CD4-positive, alpha-beta T cell treated with Interleukin-12 subunit alpha and Interleukin-12 subunit beta, for 1 hour (primary cell): ENCODE measurements around the gene ERC2.

Experiments used
- DNase-seq: peaks from one replicate; pipeline ENCODE4 v3.0.0-alpha.2; 2020

The ERC2 gene

DNA sequence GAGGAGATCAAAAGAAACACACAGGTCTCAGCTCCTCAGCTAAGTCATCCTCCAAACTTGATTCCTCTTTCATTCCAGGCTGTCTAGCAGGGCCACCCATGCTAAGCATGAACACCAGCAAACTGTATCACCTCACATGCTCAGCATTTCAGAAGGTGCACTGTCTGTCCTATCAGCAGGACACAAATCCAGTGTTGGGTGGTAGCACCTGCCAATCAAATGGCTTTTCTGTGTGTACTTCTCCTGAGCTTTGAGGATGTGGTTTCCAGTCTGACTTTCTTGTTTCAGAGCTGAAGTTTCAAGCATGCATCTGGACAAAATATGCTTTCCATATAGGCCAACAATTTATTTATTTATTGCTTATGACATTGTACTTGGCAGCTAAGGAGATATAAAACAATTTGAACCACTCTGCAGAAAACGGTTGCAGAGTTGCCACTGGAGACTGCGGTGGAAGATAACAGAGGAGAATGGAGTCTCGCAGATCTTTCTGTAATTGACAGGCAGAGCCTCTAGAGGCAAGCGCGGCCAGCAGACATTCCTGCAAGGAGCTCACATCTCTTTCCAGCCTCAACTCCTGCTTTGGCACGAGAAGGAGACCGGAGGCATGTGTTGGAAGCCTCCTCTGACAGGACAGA is 814.0 kb downstream of the ERC2 start:
- DNase-seq = no peak

DNA sequence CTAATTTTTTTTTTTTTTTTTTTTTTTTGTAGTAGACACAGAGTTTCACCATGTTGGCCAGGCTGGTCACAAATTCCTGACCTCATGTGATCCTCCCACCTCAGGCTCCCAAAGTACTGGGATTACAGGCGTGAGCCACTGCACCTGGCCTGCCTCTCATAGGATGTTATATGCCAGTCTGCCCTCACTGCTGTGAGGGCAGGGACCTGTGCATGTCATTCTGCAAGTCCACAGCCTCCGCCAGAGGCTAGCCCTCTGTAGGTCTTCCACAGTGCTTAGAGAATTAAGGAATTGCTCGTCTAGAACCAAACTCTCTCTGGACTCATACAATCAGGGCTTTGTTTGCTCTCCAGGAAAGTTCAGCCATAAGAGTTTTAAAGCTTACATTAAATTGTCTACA is 817.3 kb downstream of the ERC2 start:
- DNase-seq = no peak

DNA sequence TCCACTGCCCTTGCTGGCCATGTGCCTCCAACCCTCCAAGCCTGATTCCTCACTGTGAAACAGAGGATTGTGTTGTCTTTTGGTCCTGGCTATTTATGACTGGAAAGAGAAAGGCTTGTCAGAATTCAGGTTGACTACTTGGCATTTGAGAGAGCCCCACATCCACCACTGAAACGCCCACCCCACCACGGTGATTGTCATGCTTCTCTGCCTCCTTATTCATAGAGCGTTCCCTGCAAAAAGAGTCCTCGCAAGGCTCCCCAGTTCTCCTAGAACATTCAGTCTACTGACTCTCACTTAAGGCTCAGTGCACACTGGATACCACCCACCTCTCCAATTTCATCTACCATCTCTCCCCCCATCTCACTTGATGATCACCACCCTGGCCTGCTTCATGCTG is 818.3 kb downstream of the ERC2 start:
- DNase-seq = no peak

DNA sequence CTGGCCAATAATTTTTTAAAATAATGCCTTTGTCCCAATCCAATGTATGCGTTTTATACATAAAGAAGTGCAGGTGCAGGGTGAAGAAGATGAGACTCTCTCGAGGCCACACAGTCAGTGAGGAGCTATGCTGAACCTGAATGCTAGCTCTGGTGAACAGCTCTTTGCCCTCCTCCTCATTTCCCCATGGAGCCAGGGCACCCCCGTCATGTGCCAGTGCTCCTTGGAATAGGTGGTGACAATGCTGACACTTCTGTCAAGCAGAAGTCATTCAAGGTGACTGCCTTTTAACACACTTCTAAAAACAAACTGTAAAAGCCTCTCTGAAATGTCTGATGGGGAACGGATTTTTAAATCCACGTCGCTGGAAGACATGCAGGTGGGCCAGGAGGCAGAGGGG is 818.7 kb downstream of the ERC2 start:
- DNase-seq = no peak

DNA sequence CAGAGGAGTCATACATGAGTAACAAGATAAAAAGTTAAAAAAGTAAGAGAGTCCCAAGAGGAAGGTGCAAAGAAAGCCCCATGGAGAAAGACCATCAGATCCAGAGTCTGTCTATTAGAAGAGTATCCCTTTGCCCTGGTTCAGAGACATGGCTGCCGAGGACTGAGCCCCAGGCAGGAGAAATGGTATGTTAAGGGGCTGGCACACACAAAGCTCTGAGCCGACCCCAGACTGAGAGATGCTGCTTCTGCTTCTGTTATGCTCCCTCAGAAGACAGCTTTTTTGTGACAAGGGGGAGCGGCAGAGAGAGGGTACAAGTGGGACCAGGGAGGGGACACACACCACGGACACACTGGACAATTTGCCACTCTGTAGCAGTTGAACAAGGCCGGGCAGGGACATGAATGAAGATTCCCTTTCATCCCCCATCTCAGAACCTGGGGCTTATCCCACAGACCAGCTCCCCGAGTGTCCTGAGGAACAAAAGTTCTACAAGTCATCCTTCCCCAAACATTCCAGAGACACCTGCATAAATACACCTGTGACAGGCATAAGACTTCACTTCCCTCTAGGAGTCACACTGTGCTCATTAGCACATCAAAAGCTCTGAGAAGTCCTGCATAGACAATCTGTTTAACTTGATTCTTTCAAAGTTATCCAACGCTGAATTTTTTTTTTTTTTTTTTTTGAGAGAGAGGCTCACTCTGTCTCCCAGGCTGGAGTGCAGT is 819.5 kb downstream of the ERC2 start:
- DNase-seq = no peak

DNA sequence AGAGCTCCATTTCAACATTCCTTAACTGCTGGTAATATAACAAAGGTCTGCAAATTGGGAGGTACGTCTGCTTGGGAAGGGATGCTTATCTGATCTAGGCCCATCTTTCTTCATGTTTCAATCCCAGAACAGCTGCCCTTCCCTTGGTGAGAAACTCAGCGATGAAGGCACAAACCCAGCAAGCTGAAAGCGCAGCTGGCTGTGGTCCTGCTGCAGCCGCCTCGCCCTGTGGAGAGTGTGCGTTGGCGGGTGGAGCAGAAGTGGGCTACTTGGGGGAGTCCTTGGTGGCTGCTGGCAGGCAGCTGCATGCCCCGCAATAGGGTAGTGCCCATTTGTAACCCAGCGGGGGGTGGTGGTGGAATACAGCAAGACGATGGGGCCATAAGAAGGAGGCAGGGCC is 820.6 kb downstream of the ERC2 start:
- no peak for DNase-seq

DNA sequence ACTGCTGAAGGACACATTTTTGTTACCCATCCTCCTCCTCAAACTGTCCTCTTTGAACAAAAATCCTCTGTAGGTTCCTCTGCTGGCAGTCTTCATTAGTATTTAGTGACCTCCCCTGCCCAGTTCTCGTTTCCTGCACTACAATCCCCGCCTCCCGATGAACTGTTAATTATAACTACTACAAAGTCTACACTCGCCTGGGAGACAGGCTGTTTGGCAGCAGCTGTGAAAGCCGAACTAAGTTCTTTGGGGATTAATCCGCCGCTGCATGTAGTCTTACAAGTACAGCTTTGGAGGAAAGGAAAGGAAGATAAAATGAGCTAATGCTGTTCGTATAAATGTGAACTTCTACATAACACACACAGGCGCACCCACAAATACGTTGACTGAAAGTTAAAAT is 821.2 kb downstream of the ERC2 start:
- DNase-seq = no peak

DNA sequence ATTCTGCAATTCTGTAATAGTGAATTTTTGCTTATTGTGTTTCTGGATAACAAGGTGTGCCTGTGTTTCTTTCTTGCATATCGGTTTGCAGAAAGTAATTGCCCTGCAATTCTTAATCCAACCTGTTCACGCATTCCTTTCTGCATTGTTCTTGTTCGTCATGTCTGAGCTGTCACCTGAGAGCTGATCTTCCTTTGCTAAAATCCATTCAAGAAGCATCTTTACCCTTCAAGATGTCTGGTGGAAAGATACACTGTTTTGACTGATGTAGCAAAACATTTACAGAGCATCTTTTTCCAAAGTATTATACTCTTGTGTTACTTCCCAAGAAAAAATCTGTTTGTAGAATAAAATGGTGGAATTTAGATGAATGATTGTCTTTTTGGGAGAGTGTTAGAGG is 822.1 kb downstream of the ERC2 start:
- no peak for DNase-seq

DNA sequence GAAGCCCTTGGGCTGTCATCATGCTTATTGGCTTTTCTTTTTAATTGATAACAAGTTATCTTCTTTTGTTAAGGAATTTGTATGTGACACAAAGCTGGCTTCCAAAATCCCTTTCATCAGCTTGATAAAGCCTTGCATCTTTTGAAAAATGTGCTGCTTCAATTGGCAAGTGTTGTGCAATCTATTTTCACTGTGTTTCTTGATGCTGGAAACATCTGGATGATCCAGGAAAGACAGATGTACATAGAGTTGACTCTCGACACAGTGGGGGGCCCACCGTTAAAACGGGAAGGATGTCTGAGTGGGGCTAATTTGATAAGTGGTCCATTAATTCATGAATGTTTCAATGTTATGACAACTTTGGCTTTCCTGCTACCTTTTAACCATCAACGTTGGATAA is 822.8 kb downstream of the ERC2 start:
- DNase-seq = no peak

DNA sequence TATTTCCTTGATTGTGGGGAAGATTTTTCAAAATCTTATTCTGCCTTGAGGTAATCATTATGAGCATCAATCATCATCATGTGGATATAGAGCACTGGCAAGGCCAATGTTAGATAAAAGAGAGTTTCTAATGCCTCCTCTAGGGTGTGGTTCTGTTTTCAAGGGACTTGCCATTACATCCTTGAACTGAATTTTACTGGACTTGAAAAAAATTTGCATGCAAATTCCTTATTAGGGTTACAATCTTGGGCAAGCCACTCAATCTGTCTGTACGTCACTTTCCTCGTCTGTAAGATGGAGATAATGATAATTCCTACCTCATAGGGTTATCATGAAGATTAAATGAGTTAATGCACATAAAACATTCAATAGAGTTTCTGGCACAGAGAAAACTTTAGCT is 825.0 kb downstream of the ERC2 start:
- DNase-seq = no peak

DNA sequence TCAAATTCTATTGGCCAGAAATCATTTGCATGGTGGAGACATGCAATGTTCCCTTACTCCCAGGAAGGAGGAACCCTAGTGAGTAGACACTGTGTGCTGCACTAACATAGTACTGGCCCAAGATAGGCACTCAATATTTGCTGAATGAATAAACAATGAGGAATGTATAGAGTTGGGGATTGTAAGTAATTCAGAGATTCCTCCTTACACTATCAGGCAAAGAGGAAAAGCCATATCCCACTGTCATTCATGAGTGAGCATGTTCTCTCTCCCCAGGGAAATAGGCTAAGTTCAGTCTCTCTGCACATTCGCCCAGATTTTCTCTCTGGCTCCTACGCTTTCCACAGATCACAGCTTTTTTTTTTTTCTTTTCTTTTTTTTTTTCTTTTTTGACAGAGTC is 826.3 kb downstream of the ERC2 start:
- no peak for DNase-seq

DNA sequence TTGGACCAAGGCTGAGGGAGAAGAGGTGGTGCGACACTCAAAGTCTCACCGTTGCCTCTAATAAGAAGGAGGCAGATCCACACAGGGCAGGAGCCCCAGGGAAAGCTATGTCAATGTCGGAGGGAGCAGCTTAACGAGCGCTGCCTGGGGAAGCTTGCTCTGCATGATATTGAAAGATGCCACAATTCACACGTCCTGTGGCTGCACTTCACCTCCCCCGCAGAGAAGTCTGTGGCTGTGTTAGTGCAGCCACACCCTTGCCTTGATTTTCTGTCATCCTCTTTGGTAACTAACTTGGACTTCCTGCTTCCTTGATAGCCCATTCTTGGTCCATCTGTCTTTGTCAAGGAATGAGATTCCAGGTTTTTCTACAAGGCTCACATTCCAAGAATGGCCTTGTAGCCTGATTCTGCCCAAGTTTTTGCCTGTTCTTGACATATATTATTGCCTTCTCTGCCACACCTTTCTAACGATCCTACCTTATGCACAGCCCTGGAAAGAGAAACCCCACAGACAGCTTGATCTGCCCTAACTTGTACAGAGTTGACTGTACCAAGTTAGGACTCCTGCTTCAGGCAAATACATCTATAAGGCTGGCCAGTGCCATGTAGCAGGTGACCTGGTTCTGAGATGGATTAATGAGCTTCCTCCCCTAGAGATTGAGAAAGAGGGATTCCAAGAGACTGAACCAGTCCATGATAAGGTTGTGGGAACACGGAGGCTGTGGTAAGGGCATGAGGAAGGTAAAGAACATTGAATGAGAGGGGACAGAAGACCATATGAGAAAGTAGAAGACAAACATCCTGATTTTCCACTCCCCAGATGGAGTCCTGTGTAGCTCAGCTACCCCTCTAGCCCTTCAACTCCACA is 828.1 kb downstream of the ERC2 start:
- DNase-seq = no peak

DNA sequence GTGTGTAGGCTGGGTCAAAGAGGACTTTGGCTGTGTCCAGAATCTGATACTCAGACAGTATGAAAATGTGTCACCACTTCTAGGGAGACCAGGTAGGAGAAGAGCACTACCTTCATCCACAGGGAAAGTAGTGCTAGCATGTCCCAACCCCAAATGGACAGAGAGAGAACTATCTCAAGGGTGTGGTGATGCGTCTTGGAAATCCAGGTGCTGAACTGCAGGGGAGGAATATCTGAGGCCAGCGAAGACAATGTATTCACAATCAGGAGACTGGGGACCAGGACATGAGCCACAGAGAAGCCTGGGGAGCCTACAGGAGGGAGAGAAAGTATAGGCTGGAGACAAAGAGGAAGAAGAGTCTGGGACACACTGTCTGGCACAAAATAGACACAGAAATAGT is 829.1 kb downstream of the ERC2 start:
- no peak for DNase-seq

DNA sequence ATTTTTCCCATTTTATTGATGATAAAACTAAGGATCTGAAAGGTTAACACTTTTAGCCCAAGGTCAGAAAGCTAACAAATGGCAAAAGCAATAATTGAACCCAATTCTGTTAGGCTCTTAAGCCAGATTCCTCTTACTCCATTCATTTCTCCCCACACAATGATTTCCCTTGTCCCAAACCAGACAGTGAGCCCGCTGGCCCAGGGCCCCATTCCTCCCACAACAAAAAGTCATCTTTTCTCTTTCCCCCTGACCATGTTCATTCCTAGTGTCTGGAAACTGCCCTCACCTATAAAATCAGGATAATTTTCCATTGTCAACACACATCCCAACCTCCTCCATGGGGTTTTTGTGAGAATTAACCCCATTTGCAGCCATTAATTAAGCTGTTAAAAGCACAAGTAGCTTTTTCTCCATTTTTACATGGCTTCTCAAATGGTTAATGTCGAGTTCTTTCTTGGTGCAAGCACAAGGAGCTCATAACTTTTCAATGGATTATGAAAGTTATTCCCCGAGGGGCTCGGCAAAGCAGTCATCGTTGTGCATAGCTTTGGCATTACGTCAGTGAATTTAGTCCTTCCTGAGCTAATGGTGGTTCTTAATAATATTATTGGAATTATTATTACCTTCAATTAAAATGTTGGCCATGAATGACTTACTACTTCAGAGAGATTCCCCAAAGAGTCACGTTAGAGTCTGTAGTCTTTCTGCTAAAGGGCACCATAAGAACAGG is 830.2 kb downstream of the ERC2 start:
- no peak for DNase-seq

DNA sequence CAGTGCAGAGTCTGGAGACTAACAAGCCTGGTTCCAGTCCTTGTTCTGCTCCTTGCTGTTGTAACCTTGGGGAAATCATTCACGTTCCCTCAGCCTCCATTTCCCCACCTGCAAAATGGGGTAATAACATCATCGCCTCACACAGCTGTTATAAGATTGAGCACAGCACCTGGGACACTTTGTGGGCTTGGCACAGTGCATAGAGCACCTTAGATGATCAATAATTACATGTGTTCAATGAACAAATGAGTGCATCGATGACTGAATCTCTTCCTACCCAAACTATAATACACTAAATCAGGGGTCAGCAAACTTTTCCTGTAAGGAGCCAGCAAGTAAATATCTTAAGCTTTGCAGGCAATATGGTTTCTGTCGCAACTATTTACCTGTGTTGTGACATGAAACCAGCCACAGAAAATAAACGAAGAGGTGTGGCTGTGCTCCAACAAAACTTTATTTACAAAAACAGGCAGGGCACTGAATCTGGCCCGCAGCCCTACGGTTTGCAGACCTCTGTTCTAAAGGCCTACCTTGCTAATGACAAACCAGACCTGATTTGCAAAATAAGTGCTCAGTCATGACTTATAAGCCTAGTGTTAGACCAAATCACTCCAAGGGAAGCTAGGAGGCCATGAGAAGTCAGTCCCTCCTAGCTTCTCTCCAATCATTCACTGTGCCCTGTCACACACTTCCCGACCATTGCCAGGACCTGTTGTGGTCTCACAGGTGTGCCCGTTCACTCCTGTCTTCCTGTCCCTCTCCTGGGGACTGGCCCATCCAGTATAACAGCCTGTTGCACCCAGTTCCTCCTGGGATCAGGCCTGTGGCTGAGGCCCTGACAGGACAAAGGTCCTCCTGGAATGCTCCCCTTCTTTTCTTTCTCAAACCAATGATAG is 831.7 kb downstream of the ERC2 start:
- DNase-seq = no peak

DNA sequence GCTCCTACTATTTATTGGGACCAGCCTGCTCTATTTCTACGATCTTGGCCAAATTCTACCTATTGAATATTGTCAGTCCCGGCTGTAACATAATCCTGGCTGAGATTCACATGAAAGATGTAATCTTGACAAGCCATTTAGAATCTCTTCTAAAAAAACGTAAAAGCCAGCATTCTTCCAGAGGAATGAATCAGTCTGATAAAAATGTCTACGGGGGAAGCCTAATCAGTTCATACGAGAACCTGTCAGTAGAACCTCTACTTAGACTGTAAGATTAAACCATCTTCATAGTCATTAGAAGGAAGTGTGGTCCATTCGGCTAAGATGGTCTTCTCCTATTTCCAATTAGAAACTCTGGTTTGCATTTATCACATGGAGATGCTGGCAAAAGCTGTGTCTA is 833.9 kb downstream of the ERC2 start:
- DNase-seq = no peak

DNA sequence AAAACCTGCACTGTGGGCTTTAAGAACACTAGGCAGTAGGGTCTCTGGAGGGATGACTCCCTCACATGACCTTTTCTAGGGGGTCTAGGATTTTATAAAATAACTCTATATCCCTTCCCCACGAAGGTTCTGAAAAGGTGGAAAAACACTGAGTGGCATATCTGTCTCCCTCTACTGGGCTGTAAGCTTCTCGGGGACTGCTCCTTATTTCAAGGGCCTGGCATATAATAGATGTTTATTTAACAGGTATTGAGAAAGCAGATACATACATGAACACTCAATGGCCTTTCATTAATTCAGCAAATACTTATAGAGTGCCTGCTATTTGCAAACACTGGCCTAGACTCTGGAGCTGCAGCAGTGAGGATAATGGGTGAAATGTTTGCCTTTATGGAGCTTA is 834.9 kb downstream of the ERC2 start:
- DNase-seq = no peak

DNA sequence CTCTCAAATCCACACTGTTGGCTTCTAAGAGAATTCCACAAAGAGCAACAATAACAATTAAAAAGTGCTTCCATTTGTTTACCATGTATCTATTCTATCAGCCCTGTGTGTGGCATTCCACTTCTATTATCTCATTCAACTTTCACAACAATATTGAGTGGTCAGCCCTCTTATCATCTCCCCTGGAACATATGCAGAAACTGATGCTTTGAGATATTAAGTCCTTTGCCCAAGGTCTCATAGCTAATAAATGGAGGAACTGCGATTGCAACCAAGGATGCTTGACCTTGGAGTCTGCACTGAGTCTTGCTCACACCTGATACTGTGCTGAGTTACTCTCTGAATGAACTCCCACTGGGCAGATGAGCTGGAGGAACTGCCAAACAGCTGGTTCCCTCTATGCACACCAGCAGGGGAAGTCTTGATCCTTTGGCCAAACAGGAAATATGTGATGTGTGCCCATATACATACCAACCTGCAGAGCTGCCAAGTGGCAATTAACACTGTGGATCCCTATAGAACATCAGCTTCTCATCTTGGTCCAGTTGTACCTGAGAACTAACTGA is 836.4 kb downstream of the ERC2 start:
- no peak for DNase-seq

DNA sequence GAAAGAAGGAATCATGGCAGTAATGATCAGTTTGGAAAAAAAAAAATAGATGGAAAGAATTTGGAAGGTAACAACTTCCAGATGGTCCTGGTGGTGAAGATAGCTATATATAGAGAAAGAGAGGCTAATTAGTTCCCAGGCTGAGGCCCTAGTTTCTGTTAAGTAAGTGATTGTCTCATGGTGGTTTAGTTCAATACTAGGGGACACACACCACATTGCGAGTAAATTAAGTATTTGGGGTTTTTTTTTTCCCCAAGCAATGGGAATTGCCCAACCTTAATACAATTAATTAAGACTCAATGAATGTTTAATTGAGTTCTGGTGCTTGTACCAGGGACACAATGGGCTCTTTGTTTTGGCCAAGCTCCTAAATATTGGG is 837.4 kb downstream of the ERC2 start:
- no peak for DNase-seq

DNA sequence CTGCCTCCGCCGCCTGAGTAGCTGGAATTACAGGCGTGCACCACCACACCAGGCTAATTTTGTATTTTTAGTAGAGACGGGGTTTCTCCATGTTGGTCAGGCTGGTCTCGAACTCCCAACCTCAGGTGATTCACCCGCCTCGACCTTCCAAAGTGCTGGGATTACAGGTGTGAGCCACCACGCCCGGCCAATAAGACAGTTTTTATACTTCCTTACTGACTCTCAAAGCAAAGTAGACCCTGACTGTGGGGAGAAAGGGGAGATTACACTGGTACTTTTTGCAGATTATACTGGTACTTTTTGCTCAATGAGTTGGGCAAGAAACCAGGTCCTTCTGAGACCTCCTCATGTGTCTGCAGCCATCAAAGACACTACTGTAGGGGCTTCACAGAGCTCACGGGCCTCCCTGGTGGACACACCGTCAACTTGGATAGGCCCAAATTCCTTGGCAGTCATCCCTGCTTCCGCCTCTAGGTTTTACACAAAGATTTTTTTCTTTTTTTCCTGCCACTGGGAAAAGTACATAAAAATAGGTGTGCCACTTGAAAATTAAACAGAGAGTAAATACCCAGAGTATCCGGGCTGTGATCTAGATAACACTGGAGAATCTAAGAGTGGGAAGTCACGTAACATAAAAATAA is 837.9 kb downstream of the ERC2 start:
- DNase-seq = no peak

DNA sequence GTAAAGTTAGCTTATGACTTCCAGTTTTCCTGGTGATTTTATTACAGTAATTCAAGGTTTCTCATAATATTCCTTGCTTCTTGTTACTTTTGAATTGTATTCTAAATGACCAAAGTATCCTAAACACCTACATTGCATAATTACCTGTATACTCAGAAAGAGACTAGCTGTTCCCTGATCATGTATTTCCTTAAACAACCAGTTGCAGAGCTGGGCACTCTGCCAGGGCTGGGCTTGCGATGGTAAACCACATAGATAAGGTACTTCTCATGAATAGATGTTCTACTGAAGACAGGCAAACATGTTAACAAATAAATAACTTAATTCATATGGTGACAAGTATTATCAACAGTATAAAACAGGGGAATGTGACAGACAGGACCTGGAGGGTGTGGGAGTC is 838.8 kb downstream of the ERC2 start:
- DNase-seq = no peak

DNA sequence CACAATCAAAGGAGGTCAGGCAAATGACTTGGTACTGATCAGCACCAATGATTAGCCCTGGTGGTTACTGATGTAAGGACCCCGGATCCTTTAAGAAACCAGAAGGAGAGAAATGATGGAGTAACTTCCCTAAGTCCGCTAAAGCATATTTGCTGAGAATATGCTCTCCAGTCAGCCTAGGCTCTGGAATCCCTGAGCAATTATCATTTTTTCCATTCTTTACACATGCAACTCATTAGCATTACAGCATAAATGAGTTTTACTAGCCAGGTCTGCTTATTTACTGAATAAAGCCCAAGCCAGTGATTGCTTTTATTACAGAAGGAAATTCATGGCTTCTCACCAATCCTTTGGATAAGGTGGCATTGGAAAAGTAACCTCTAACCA is 842.0 kb downstream of the ERC2 start:
- no peak for DNase-seq
